Stomach (tissue), 4 donors: ENCODE measurements around the gene PAOX.

ENCODE experiments used
- POLR2AphosphoS5 ChIP-seq, 3 donors: sonication (generic); formaldehyde crosslinking; IDR thresholded peaks; one replicate each; pipeline ENCODE4 v1.6.1; 2016; ENCODE audit warnings: antibody characterized with exemption in 3 of 3
- TF ChIP-seq, protein P1 (sequence below), 7 experiments: fragments of 450-650 bp in 4 of 7; fragments of 200-600 bp in 3 of 7; sonication (generic) in 3 of 7; IDR thresholded peaks; one replicate each; pipeline ENCODE4 v1.5.1; 2016 to 2019; ENCODE audit warnings: antibody characterized with exemption in 7 of 7, control low read depth in 2 of 7, mild to moderate bottlenecking in 1 of 7

GRCh38 chr10:133329491-133330202, 49.4 kb upstream of the PAOX start:
- TF ChIP-seq, protein P1, sequence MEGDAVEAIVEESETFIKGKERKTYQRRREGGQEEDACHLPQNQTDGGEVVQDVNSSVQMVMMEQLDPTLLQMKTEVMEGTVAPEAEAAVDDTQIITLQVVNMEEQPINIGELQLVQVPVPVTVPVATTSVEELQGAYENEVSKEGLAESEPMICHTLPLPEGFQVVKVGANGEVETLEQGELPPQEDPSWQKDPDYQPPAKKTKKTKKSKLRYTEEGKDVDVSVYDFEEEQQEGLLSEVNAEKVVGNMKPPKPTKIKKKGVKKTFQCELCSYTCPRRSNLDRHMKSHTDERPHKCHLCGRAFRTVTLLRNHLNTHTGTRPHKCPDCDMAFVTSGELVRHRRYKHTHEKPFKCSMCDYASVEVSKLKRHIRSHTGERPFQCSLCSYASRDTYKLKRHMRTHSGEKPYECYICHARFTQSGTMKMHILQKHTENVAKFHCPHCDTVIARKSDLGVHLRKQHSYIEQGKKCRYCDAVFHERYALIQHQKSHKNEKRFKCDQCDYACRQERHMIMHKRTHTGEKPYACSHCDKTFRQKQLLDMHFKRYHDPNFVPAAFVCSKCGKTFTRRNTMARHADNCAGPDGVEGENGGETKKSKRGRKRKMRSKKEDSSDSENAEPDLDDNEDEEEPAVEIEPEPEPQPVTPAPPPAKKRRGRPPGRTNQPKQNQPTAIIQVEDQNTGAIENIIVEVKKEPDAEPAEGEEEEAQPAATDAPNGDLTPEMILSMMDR (IDR thresholded peaks at IDR 0.05), result peak in 5 of 7 experiments; percentile 67 to 96 (median 83)
- peak in 2 of 3 donors; percentile 30 to 63 for TF ChIP-seq POLR2AphosphoS5 (IDR thresholded peaks at IDR 0.05)
